ENCODE results near the gene HNF1A.

Gene HNF1A

DNA sequence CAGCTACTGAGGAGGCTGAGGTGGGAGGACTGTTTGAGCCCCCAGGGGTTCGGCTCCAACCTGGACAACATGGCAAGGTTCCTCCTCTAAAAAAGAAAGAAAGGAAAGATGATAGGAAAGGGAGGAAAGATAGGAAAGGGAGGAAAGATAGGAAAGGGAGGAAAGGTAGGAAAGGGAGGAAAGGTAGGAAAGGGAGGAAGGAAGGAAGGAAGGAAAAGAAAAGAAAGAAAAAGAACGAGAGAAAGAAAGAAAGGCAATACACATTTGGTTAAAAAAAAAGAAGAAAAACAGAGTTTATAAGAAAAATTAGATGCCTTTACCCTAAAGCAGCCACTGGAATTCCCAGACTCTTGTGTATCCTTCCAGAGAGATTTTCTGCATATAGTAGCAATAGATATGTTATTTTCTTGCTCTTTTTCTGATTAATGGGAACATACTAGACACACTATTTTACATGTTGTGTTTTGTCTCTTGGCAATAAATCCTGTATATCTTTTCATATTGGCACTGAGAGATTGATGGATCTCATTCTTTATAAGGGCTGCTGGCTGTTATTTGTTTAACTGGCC is 12.2 kb downstream of the HNF1A start:
- TF ChIP-seq, protein P1, sequence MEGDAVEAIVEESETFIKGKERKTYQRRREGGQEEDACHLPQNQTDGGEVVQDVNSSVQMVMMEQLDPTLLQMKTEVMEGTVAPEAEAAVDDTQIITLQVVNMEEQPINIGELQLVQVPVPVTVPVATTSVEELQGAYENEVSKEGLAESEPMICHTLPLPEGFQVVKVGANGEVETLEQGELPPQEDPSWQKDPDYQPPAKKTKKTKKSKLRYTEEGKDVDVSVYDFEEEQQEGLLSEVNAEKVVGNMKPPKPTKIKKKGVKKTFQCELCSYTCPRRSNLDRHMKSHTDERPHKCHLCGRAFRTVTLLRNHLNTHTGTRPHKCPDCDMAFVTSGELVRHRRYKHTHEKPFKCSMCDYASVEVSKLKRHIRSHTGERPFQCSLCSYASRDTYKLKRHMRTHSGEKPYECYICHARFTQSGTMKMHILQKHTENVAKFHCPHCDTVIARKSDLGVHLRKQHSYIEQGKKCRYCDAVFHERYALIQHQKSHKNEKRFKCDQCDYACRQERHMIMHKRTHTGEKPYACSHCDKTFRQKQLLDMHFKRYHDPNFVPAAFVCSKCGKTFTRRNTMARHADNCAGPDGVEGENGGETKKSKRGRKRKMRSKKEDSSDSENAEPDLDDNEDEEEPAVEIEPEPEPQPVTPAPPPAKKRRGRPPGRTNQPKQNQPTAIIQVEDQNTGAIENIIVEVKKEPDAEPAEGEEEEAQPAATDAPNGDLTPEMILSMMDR (IDR thresholded peaks at IDR 0.05; ENCODE audit: extremely low read depth, missing control alignments) = no peak
- no peak for DNase-seq (ENCODE audit: low spot score)

- TF ChIP-seq, protein P1 (IDR thresholded peaks at IDR 0.05; ENCODE audit: extremely low read depth, missing control alignments) = no peak
- no peak for DNase-seq (ENCODE audit: low spot score)
These were observed 13.6 kb downstream of the HNF1A start for GRCh38 chr12:120991965-120992364.

DNA sequence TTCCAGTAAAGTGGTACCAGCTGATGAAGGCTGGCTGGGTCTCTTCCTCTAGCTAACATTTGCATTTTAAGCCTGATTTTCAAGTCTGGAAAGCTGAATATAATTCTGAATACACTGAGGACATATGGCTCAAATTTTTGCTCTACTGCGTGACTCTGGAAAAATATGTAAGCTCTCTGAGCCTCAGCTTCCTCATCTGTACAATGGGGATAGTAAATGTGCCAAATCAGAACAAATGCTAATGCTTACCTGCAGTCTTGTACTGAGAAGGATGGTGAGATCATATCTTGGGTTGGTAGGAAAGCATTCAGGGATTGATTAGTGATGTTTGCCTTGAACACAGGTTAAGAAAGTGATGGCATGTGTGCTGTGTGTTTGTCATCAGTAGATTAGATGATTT is 14.6 kb downstream of the HNF1A start:
- no peak for DNase-seq (ENCODE audit: low spot score)

GRCh38 chr12:120993496-120993895 is 15.2 kb downstream of the HNF1A start:
- TF ChIP-seq, protein P1 (IDR thresholded peaks at IDR 0.05; ENCODE audit: extremely low read depth, missing control alignments) = no peak
- no peak for DNase-seq (ENCODE audit: low spot score)

More for the DNA sequence above, 14.6 kb downstream of the HNF1A start:
- TF ChIP-seq, protein P1 (IDR thresholded peaks at IDR 0.05; ENCODE audit: extremely low read depth, missing control alignments) = no peak

DNA sequence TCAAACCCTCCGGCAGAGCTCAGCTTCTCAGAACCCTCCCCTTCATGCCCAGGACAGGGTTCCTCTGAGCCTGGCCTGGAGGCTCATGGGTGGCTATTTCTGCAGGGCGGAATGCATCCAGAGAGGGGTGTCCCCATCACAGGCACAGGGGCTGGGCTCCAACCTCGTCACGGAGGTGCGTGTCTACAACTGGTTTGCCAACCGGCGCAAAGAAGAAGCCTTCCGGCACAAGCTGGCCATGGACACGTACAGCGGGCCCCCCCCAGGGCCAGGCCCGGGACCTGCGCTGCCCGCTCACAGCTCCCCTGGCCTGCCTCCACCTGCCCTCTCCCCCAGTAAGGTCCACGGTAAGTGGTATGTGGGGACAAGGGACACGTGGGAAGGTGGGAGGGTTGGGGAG is 15.7 kb downstream of the HNF1A start:
- TF ChIP-seq, protein P1 (IDR thresholded peaks at IDR 0.05; ENCODE audit: extremely low read depth, missing control alignments) = no peak
- DNase-seq (ENCODE audit: low spot score) = no peak

DNA sequence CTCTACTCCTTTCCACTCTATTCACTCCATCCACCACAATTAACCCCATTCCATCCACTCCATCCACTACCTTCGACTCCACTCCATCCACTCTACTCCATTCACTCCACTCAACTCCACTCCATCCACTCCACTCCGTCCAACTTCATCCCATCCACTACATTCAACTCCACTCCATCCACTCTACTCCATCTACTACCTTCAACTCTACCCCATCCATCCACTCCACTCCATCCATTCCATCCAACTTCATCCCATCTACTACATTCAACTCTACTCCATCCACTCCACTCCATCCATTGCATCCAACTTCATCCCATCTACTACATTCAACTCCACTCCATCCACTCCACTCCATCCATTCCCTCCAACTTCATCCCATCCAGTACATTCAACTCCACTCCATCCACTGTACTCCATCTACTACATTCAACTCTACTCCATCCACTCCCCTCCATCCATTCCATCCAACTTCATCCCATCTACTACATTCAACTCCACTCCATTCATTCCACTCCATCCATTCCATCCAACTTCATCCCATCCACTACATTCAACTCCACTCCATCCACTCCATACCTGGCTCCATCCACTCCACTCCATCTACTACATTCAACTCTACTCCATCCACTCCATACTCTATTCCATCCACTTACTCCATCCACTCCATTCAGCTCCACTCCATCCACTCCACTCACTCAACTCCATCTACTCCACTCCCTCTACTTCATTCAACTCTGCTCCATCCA is 16.4 kb downstream of the HNF1A start:
- DNase-seq (ENCODE audit: low spot score) = no peak
- TF ChIP-seq, protein P1 (IDR thresholded peaks at IDR 0.05; ENCODE audit: extremely low read depth, missing control alignments) = no peak

- TF ChIP-seq, protein P1 (IDR thresholded peaks at IDR 0.05; ENCODE audit: extremely low read depth, missing control alignments) = no peak
- DNase-seq (ENCODE audit: low spot score) = no peak
These were observed 17.9 kb downstream of the HNF1A start for GRCh38 chr12:120996133-120996746.
